Measurements from ENCODE around the gene SLC6A2. TPM values are rescaled to one million over a fixed set of nuclear protein-coding genes. Genes with fewer than 3 reads are reported as not detected.

SLC6A2 gene
- total and polyA plus RNA-seq, 2 of the 13 experiments (the other 11 are each of a cell fraction or from before 2014, with no cell fraction given) = 0.62 to 0.66 TPM

- no peak for TF ChIP-seq ZNF790 (CRISPR knock-in tag; IDR thresholded peaks at IDR 0.05; ENCODE audit: borderline replicate concordance)
- TF ChIP-seq CREM (IDR thresholded peaks at IDR 0.05) = peak; percentile 14; the same call in 1 of the 2 replicates
- no peak for TF ChIP-seq CREM (CRISPR knock-in tag; IDR thresholded peaks at IDR 0.05)
- no peak for TF ChIP-seq WIZ (CRISPR knock-in tag; IDR thresholded peaks at IDR 0.05)
- no peak for TF ChIP-seq NPAS2 (CRISPR knock-in tag; IDR thresholded peaks at IDR 0.05; ENCODE audit: borderline replicate concordance)
- no peak for TF ChIP-seq ZNF205 (CRISPR knock-in tag; IDR thresholded peaks at IDR 0.05)
- no peak for TF ChIP-seq ZNF891 (CRISPR knock-in tag; IDR thresholded peaks at IDR 0.05)
- TF ChIP-seq AHR (CRISPR knock-in tag; IDR thresholded peaks at IDR 0.05) = no peak
- TF ChIP-seq REST (IDR thresholded peaks at IDR 0.05; ENCODE audit: borderline replicate concordance in 1 of 2, low read depth in 1 of 2, low read length in 2 of 2) = no peak
- TF ChIP-seq RXRA (CRISPR knock-in tag; IDR thresholded peaks at IDR 0.05) = no peak
- no peak for TF ChIP-seq MAX (IDR thresholded peaks at IDR 0.05)
- TF ChIP-seq ZNF879 (CRISPR knock-in tag; IDR thresholded peaks at IDR 0.05) = no peak
- TF ChIP-seq NR2F6 (IDR thresholded peaks at IDR 0.05) = peak; percentile 38; the same call in 1 of the 2 replicates
- TF ChIP-seq NR2F6 (CRISPR knock-in tag; IDR thresholded peaks at IDR 0.05) = no peak
- TF ChIP-seq JDP2 (CRISPR knock-in tag; IDR thresholded peaks at IDR 0.05; ENCODE audit: borderline replicate concordance) = no peak
- TF ChIP-seq ZFP41 (CRISPR knock-in tag; IDR thresholded peaks at IDR 0.05; ENCODE audit: borderline replicate concordance) = no peak
- no peak for TF ChIP-seq ZFP90 (CRISPR knock-in tag; IDR thresholded peaks at IDR 0.05; ENCODE audit: borderline replicate concordance)
- 0 out of 2 replicates have a peak, but pooled peaks have one; percentile 29 for TF ChIP-seq HNF4A (CRISPR knock-in tag; IDR thresholded peaks at IDR 0.05)
- no peak for TF ChIP-seq ETV6 (CRISPR knock-in tag; conservative IDR thresholded peaks at IDR 0.05)
- no peak for TF ChIP-seq THYN1 (CRISPR knock-in tag; IDR thresholded peaks at IDR 0.05; ENCODE audit: borderline replicate concordance, low read depth)
- TF ChIP-seq ZNF501 (CRISPR knock-in tag; IDR thresholded peaks at IDR 0.05) = no peak
- 0 out of 2 replicates have a peak, but pooled peaks have one; percentile 17 for TF ChIP-seq PAXIP1 (CRISPR knock-in tag; conservative IDR thresholded peaks at IDR 0.05)
- TF ChIP-seq ZNF24 (IDR thresholded peaks at IDR 0.05) = no peak
- no peak for TF ChIP-seq NCOA5 (CRISPR knock-in tag; IDR thresholded peaks at IDR 0.05)
- TF ChIP-seq HNF4G (IDR thresholded peaks at IDR 0.05; ENCODE audit: borderline replicate concordance, low read depth, low read length) = peak; percentile 28; the same call in 1 of the 2 replicates
- TF ChIP-seq HNF4G (CRISPR knock-in tag; IDR thresholded peaks at IDR 0.05; ENCODE audit: borderline replicate concordance, low read depth) = no peak
- no peak for TF ChIP-seq SSRP1 (CRISPR knock-in tag; IDR thresholded peaks at IDR 0.05)
These were observed 14.2 kb upstream of the SLC6A2 start (continued) for GRCh38 chr16:55641430-55642056.
